GM19193 (cell line): ENCODE data around the gene TRPV6.

Experiments used
- POLR2A ChIP-seq: IDR thresholded peaks from 4 replicates; pipeline ENCODE4 v1.6.1; 2011; ENCODE audit not compliant: insufficient read depth, insufficient read length; ENCODE audit errors: extremely low read depth

TRPV6 gene

DNA sequence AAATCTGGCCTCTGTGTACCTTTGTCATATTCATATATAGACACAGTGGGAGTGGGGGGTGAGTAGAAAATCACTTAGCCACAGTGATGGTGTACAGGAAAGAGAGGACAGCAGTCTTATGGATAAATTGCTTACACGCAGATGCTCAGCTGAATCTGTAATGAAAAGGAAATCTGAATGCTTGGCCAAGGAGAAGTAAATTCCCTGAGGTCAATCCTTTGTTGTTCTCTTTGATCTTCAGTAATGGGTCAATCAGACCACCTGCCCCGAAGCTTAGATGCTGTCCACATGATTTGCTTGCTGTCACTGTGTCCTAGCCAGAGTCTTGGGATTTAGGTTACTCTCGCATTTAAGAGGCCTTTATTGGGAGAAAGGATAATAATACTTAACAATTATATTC is 49.1 kb downstream of the TRPV6 start:
- no peak for TF ChIP-seq POLR2A

DNA sequence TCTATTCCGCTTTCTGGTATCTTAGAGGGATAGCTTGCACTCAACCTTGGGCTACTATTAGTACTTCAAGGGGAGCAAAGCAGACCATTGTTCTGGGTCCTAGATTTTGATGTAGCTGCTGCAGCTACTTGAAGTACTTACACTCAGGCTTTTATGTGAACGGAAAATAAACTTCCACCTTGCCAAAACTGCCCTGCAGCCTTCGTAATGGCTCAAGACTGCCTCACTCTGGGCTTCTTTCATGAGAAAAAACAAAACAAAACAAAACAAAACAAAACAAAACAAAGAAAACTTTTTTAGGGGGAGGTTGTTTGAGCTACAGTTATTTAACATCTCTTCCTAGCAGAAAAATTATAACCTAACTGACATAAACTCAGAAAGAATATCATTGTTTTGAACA is 50.1 kb downstream of the TRPV6 start:
- no peak for TF ChIP-seq POLR2A

- no peak for TF ChIP-seq POLR2A
Observed at GRCh38 chr7:142833174-142834048, 52.1 kb downstream of the TRPV6 start.

- TF ChIP-seq POLR2A = no peak
Observed at GRCh38 chr7:142832417-142832816, 53.1 kb downstream of the TRPV6 start.

- TF ChIP-seq POLR2A = no peak
Observed at GRCh38 chr7:142827951-142828500, 57.5 kb downstream of the TRPV6 start.

DNA sequence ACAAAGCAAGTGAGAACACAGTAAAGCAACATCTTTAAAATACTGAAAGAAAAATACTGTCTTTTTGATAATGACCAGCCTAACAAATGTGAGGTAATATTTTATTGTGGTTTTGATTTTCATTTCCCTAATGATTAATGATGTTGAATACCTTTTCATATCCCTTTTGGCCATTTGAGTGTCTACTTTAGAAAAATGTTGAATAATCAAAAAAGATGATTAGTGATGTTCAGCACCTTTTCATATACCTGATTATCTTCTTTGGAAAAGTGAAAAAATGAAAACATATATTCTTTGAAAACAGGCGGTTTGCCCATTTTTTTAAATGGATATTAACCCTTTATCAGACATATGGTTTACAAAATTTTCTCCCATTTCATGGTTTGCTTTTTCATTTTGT is 62.8 kb downstream of the TRPV6 start:
- no peak for TF ChIP-seq POLR2A
